Transverse colon (tissue), 4 donors: ENCODE measurements around the gene PRKD3.

Experiments used
- CTCF ChIP-seq, 5 experiments: fragments of 200-600 bp in 3 of 5; fragments of 450-650 bp in 2 of 5; sonication (generic) in 3 of 5; IDR thresholded peaks; 1 replicate in 2 of 5; 2 replicates in 3 of 5; pipeline ENCODE4 v1.5.1; 2016 to 2017; ENCODE audit warnings: antibody characterized with exemption in 5 of 5, inconsistent platforms in 3 of 5, mild to moderate bottlenecking in 2 of 5, moderate library complexity in 1 of 5
- POLR2AphosphoS5 ChIP-seq, 3 donors: sonication (generic); formaldehyde crosslinking; IDR thresholded peaks; one replicate each; pipeline ENCODE4 v1.6.1; 2016; ENCODE audit warnings: antibody characterized with exemption in 3 of 3

DNA sequence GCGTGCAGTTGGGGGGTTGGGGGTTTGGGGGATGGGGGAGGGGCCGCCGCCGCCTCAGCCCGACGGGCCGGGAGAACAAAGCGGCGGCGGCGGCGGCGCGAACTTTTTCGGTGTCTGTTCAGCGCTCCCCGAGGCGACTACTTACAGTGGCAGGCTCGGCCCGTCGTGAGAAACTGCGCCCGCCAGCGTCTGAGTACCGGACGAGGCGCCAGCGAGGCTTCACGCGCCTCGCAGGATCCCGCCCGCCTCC, 172 bp downstream of the PRKD3 start:
- TF ChIP-seq CTCF (IDR thresholded peaks at IDR 0.05) (no peak), POLR2AphosphoS5 (IDR thresholded peaks at IDR 0.05) (peak; percentile 67 to 84 (median 83))
